PC-9 (cell line): ENCODE results near the gene GOLIM4. TPM values are rescaled to one million over a fixed set of nuclear protein-coding genes. Genes with fewer than 3 reads are reported as not detected.
A peak's percentile ranks its signal among the peaks of the same experiment; 100 is the strongest.

Experiments
- BruUV-seq: library from RNA; stranded (reverse); fragments of 400-500 nt; replicated peaks from 2 replicates; lab custom pipeline; 2021; lab: Mats Ljungman, UMichigan
- CTCF ChIA-PET: fragments of 300-600 bp; sonication (Branson Sonifier 250); formaldehyde crosslinking; loops from one replicate; lab custom pipeline; 2022; ENCODE audit warnings: antibody characterized with exemption; lab: Charles Lee
- POLR2A ChIA-PET: fragments of 300-600 bp; sonication (Branson Sonifier 250); formaldehyde crosslinking; loops from one replicate; lab custom pipeline; 2022; ENCODE audit warnings: antibody characterized with exemption; ENCODE audit not compliant: unreplicated experiment; lab: Charles Lee
- DNase-seq, 2 experiments: peaks; one replicate each; pipeline versions ENCODE4 v3.0.0 to v3.0.0-alpha.2; 2015 to 2022; ENCODE audit warnings: mixed read lengths in 1 of 2
- H2AFZ ChIP-seq: fragments of 200-600 bp; sonication (generic); 2 replicates; pipeline ENCODE4 v1.8.1; 2017; ENCODE audit warnings: antibody characterized with exemption
- H3F3A ChIP-seq: fragments of 200-600 bp; sonication (generic); 2 replicates; pipeline ENCODE4 v1.8.1; 2017; ENCODE audit warnings: antibody characterized with exemption, mild to moderate bottlenecking, low read depth; ENCODE audit not compliant: insufficient read depth
- H3K27ac ChIP-seq: fragments of 200-600 bp; sonication (generic); 2 replicates; pipeline ENCODE4 v1.6.1; 2016; ENCODE audit warnings: mixed run types
- H3K27me3 ChIP-seq: fragments of 200-600 bp; sonication (generic); 2 replicates; pipeline ENCODE4 v1.6.1; 2016; ENCODE audit warnings: low read depth, mixed run types; ENCODE audit not compliant: insufficient read depth
- H3K36me3 ChIP-seq: fragments of 200-600 bp; sonication (generic); 2 replicates; pipeline ENCODE4 v1.6.1; 2016; ENCODE audit warnings: low read depth, mixed run types
- H3K4me1 ChIP-seq: fragments of 200-600 bp; sonication (generic); replicated peaks from 2 replicates; pipeline ENCODE4 v1.6.1; 2016; ENCODE audit warnings: mixed run types; ENCODE audit not compliant: insufficient read depth
- H3K4me2 ChIP-seq: fragments of 200-600 bp; sonication (generic); 2 replicates; pipeline ENCODE4 v1.6.1; 2017; ENCODE audit warnings: mixed run types
- H3K4me3 ChIP-seq: fragments of 200-600 bp; sonication (generic); 2 replicates; pipeline ENCODE4 v1.6.1; 2016; ENCODE audit warnings: mixed run types
- H3K79me2 ChIP-seq: fragments of 200-600 bp; sonication (generic); 2 replicates; pipeline ENCODE4 v1.6.1; 2017; ENCODE audit warnings: low read depth, mixed run types
- H3K9me2 ChIP-seq: fragments of 200-600 bp; sonication (generic); 2 replicates; pipeline ENCODE4 v1.8.1; 2017; ENCODE audit warnings: mild to moderate bottlenecking; ENCODE audit not compliant: insufficient read depth
- H3K9me3 ChIP-seq: fragments of 200-600 bp; sonication (generic); 2 replicates; pipeline ENCODE4 v1.8.1; 2016; ENCODE audit warnings: low read depth; ENCODE audit not compliant: insufficient read depth
- H4K20me1 ChIP-seq: fragments of 200-600 bp; sonication (generic); 2 replicates; pipeline ENCODE4 v1.8.1; 2017; ENCODE audit not compliant: insufficient read depth
- CTCF ChIP-seq: fragments of 200-600 bp; sonication (generic); conservative IDR thresholded peaks from 2 replicates; pipeline ENCODE4 v1.6.1; 2017; ENCODE audit warnings: mixed run types, antibody characterized with exemption, mild to moderate bottlenecking, moderate library complexity
- EZH2 ChIP-seq: fragments of 200-600 bp; sonication (generic); IDR thresholded peaks from 2 replicates; pipeline ENCODE4 v1.8.0; 2017; ENCODE audit warnings: antibody characterized with exemption, low read depth
- intact Hi-C: fragments of 100-400 bp; cut with micrococcal nuclease; formaldehyde crosslinking; loops from one replicate; pipeline ENCODE4 v1.10.0; 2022; ENCODE audit not compliant: unreplicated experiment
- total RNA-seq: library from RNA; stranded (reverse); gene quantifications from 2 replicates; pipeline ENCODE4 v1.2.3, GENCODE V29; 2021

Gene GOLIM4
- total RNA-seq, 1 experiment from 2014 or later = 17.5 TPM

- peak overlapping the region; percentile 93 for H2AFZ ChIP-seq
- no peaks in the 10 kb centered on the region for H3K9me2 ChIP-seq
- peak; percentile 22; the same call in 1 of the 2 replicates for TF ChIP-seq CTCF
- TF ChIP-seq EZH2 = no peak
- H3K4me3 ChIP-seq = peak overlapping the region; percentile 92
- peaks cover 27% of the 10 kb centered on the region; the same call in 1 of the 2 replicates for H3K79me2 ChIP-seq
- peak overlapping the region; percentile 97 for H3K4me2 ChIP-seq
- intact Hi-C loops = loop anchor here (1.0 kb wide), 4 partner anchors 24 to 360 kb away; partner anchors contain the start of gene SERPINI1
- H4K20me1 ChIP-seq = no peaks in the 10 kb centered on the region
- peak overlapping the region; percentile 67 for H3K27ac ChIP-seq
- H3K9me3 ChIP-seq = no peaks in the 10 kb centered on the region
- peaks cover 35% of the 10 kb centered on the region for H3K4me1 ChIP-seq
- H3F3A ChIP-seq = peaks cover 16% of the 10 kb centered on the region; the same call in 1 of the 2 replicates
- H3K27me3 ChIP-seq = no peaks in the 10 kb centered on the region
- ChIA-PET CTCF (interaction anchor here (1.0 kb wide), 1 partner anchor 47 kb away, joined by 3 read pairs; no protein-coding TSS in a partner anchor), POLR2A (no interaction called here)
- no peaks in the 10 kb centered on the region for H3K36me3 ChIP-seq
- peak; percentile 43 to 52 for DNase-seq
- no TSS peak for BruUV-seq
These were observed 680 bp downstream of the GOLIM4 start for GRCh38 chr3:168094877-168095610.

- TSS peak; percentile 45 for BruUV-seq
- Histone ChIP-seq H3K36me3 (no peaks in the 10 kb centered on the region), H3K4me1 (peaks cover 35% of the 10 kb centered on the region), H3K9me3 (no peaks in the 10 kb centered on the region), H3K27me3 (no peaks in the 10 kb centered on the region), H3K79me2 (peaks cover 29% of the 10 kb centered on the region; the same call in 1 of the 2 replicates), H4K20me1 (no peaks in the 10 kb centered on the region), H3K27ac (no peak overlapping the region), H3K4me3 (peak overlapping the region; percentile 92), H3K4me2 (peak overlapping the region; percentile 97), H3F3A (peaks cover 16% of the 10 kb centered on the region; the same call in 1 of the 2 replicates), H2AFZ (peak overlapping the region; percentile 93), H3K9me2 (no peaks in the 10 kb centered on the region)
- DNase-seq = no peak
- no peak for TF ChIP-seq EZH2
- TF ChIP-seq CTCF = no peak
- CTCF ChIA-PET = interaction anchor here (0.6 to 1.0 kb wide), 2 partner anchors 47 to 717 kb away, joined by 3 to 11 read pairs; no protein-coding TSS in a partner anchor
- POLR2A ChIA-PET = no interaction called here
- intact Hi-C loops = no loop called here
These were observed 1.2 kb downstream of the GOLIM4 start for GRCh38 chr3:168094580-168094876.

GRCh38 chr3:168093790-168094189 is 1.9 kb downstream of the GOLIM4 start:
- no peak for DNase-seq
- H3F3A ChIP-seq = peaks cover 16% of the 10 kb centered on the region; the same call in 1 of the 2 replicates
- H3K27me3 ChIP-seq = no peaks in the 10 kb centered on the region
- H3K79me2 ChIP-seq = peaks cover 29% of the 10 kb centered on the region; the same call in 1 of the 2 replicates
- H3K9me3 ChIP-seq = no peaks in the 10 kb centered on the region
- no peak overlapping the region; the same call in 1 of the 2 replicates for H2AFZ ChIP-seq
- H3K27ac ChIP-seq = no peak overlapping the region
- no peaks in the 10 kb centered on the region for H3K9me2 ChIP-seq
- ChIA-PET CTCF (no interaction called here), POLR2A (no interaction called here)
- H3K4me1 ChIP-seq = peaks cover 35% of the 10 kb centered on the region
- no TSS peak for BruUV-seq
- H3K4me3 ChIP-seq = peak overlapping the region; percentile 92; the same call in 1 of the 2 replicates
- H3K36me3 ChIP-seq = no peaks in the 10 kb centered on the region
- no peaks in the 10 kb centered on the region for H4K20me1 ChIP-seq
- intact Hi-C loops = no loop called here
- H3K4me2 ChIP-seq = peak overlapping the region; percentile 97
- TF ChIP-seq CTCF (no peak), EZH2 (no peak)
